Caco-2 (cell line): ENCODE data around the gene PRSS38. TPM values are rescaled to one million over a fixed set of nuclear protein-coding genes. Genes with fewer than 3 reads are reported as not detected.

ENCODE experiments used
- BruUV-seq: library from RNA; stranded (reverse); fragments of 400-500 nt; replicated peaks from 2 replicates; lab custom pipeline; 2021; lab: Mats Ljungman, UMichigan
- CTCF ChIA-PET: fragments of 300-600 bp; sonication (Branson Sonifier 250); formaldehyde crosslinking; loops from one replicate; lab custom pipeline; 2022; ENCODE audit warnings: antibody characterized with exemption; lab: Charles Lee
- POLR2A ChIA-PET: fragments of 300-600 bp; sonication (Branson Sonifier 250); formaldehyde crosslinking; loops from one replicate; lab custom pipeline; 2022; ENCODE audit warnings: antibody characterized with exemption; lab: Charles Lee
- DNase-seq, 2 experiments: peaks; one replicate each; pipeline versions ENCODE4 v3.0.0 to v3.0.0-alpha.2; 2020 to 2022
- H3K27me3 ChIP-seq: replicated peaks from 2 replicates; pipeline ENCODE4 v1.6.0; 2011; ENCODE audit warnings: low read length; ENCODE audit not compliant: control insufficient read depth, insufficient read depth
- H3K36me3 ChIP-seq: 2 replicates; pipeline ENCODE4 v1.5.1; 2011; ENCODE audit warnings: low read length; ENCODE audit not compliant: control insufficient read depth, insufficient read depth
- H3K4me1 ChIP-seq: fragments of 250-450 bp; sonication (Bioruptor Pico); 2 replicates; pipeline ENCODE4 v1.5.1; 2020; ENCODE audit warnings: mild to moderate bottlenecking
- H3K4me3 ChIP-seq: 2 replicates; pipeline ENCODE4 v1.5.1; 2011; ENCODE audit warnings: low read depth, mild to moderate bottlenecking, control low read depth, low read length
- H3K9me3 ChIP-seq: fragments of 250-450 bp; sonication (Bioruptor Pico); 2 replicates; pipeline ENCODE4 v1.5.1; 2020; ENCODE audit warnings: mild to moderate bottlenecking, moderate library complexity
- H3K27ac Mint-ChIP-seq: one replicate; pipeline ENCODE4 v1.8.0; 2022; ENCODE audit warnings: mixed read lengths; ENCODE audit not compliant: unreplicated experiment
- H3K27me3 Mint-ChIP-seq: one replicate; pipeline ENCODE4 v1.8.0; 2022; ENCODE audit warnings: mixed read lengths; ENCODE audit not compliant: insufficient read depth, unreplicated experiment
- H3K36me3 Mint-ChIP-seq: one replicate; pipeline ENCODE4 v1.8.0; 2022; ENCODE audit warnings: mild to moderate bottlenecking, mixed read lengths; ENCODE audit not compliant: insufficient read depth, unreplicated experiment
- H3K4me1 Mint-ChIP-seq: one replicate; pipeline ENCODE4 v1.8.0; 2022; ENCODE audit warnings: low read depth, mixed read lengths; ENCODE audit not compliant: unreplicated experiment
- H3K4me3 Mint-ChIP-seq: one replicate; pipeline ENCODE4 v1.8.0; 2022; ENCODE audit warnings: mild to moderate bottlenecking, moderate library complexity, mixed read lengths; ENCODE audit not compliant: unreplicated experiment
- H3K9me3 Mint-ChIP-seq: one replicate; pipeline ENCODE4 v1.8.0; 2022; ENCODE audit warnings: mixed read lengths; ENCODE audit not compliant: unreplicated experiment
- intact Hi-C: fragments of 100-400 bp; cut with micrococcal nuclease; formaldehyde crosslinking; loops from one replicate; pipeline ENCODE4 v1.10.0; 2022; ENCODE audit not compliant: unreplicated experiment
- total RNA-seq: library from RNA; stranded (reverse); gene quantifications from 2 replicates; pipeline ENCODE4 v1.2.3, GENCODE V29; 2022
- TF ChIP-seq, protein P1 (sequence below), 2 experiments: fragments of 200-600 bp in 1 of 2; IDR thresholded peaks; 1 replicate in 1 of 2; 2 replicates in 1 of 2; pipeline versions ENCODE4 v1.5.1 to v1.8.0; 2011 to 2022; ENCODE audit warnings: antibody characterized with exemption in 1 of 2, control low read depth in 1 of 2, inconsistent platforms in 1 of 2, low read depth in 1 of 2, low read length in 1 of 2, mild to moderate bottlenecking in 1 of 2, moderate library complexity in 1 of 2; ENCODE audit not compliant: insufficient read depth in 1 of 2, severe bottlenecking in 1 of 2, unreplicated experiment in 1 of 2

The PRSS38 gene
- total RNA-seq, 1 experiment from 2014 or later: not detected

DNA sequence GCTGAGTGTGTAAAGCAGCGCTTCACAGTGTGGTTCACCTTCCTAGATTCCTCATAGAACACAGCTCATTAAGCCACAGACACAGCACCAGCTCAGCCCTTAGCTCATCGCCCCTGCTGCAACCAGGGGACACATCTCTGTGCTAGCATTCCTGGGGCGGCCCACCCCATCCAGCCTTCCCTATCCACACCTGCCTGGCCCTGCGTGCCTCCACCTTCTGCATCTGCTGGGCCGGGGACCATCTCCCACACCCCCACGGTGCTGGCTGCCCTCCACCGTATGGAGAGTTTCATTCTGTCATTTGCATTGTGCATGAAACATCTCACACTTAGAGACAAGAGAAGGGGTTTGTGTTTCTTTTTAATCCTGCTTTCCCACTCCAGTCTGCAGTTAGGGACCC is 35.8 kb upstream of the PRSS38 start:
- H3K4me1 ChIP-seq: no peaks in the 10 kb centered on the region
- Mint-ChIP-seq H3K4me1 (no peaks in the 10 kb centered on the region), H3K9me3 (no peaks in the 10 kb centered on the region), H3K27me3 (no peaks in the 10 kb centered on the region), H3K4me3 (no peak overlapping the region), H3K36me3 (peaks cover 5% of the 10 kb centered on the region), H3K27ac (no peak overlapping the region)
- CTCF ChIA-PET: no interaction called here
- no peaks in the 10 kb centered on the region for H3K9me3 ChIP-seq
- no peaks in the 10 kb centered on the region for H3K36me3 ChIP-seq
- H3K4me3 ChIP-seq: no peak overlapping the region
- no peaks in the 10 kb centered on the region for H3K27me3 ChIP-seq
- BruUV-seq: no TSS peak
- POLR2A ChIA-PET: no interaction called here
- TF ChIP-seq, protein P1, sequence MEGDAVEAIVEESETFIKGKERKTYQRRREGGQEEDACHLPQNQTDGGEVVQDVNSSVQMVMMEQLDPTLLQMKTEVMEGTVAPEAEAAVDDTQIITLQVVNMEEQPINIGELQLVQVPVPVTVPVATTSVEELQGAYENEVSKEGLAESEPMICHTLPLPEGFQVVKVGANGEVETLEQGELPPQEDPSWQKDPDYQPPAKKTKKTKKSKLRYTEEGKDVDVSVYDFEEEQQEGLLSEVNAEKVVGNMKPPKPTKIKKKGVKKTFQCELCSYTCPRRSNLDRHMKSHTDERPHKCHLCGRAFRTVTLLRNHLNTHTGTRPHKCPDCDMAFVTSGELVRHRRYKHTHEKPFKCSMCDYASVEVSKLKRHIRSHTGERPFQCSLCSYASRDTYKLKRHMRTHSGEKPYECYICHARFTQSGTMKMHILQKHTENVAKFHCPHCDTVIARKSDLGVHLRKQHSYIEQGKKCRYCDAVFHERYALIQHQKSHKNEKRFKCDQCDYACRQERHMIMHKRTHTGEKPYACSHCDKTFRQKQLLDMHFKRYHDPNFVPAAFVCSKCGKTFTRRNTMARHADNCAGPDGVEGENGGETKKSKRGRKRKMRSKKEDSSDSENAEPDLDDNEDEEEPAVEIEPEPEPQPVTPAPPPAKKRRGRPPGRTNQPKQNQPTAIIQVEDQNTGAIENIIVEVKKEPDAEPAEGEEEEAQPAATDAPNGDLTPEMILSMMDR (IDR thresholded peaks at IDR 0.05; ENCODE audit: insufficient read depth in 1 of 2, low read depth in 1 of 2, low read length in 1 of 2, severe bottlenecking in 1 of 2, unreplicated experiment in 1 of 2): no peak
- DNase-seq: peak in 1 of 2 experiments; percentile 11
- intact Hi-C loops: no loop called here

DNA sequence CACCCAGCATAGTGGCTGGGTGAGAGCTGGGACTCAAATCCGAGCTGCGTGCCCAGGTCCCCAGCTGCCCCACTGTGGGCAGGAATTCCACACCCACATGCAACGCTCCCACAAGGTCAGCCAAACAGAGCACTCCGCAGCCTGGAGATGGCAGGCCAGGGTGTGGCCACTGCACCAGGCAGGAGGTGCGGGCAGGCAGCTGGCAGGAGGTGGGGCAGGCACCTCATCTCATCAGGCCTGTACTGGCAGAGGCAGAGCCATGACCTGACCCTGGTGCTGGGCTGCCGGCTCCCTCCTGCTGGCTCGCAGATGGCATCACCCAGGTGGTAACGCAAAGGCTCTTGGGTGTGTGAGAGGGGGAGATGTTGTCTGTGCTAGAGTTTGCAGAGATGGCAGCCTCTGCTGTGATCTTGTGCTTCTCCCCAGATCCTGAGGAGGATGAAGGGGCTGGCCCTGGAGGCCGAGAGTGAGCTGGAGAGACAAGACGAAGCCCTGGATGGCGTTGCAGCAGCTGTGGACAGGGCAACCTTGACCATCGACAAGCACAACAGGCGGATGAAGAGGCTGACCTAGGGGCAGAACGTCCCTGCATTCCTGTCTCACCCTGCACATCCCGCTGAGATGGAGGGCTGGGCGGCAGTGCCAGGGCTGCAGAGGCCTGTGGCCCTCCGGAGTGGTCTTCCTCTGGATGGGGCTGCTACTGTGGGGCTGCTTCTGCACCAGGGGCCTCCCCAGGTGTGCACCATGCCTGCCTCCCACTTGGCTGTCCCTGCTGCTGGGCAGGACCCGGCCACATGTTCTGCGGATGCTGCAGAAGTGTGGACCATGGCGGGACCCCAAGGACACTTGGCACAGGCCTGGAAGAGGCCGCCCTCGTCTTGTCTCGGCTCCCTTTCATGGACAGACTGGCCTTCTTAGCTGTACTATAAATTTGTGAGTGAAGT is 35.1 kb upstream of the PRSS38 start:
- Mint-ChIP-seq H3K27me3 (no peaks in the 10 kb centered on the region), H3K4me3 (no peak overlapping the region), H3K4me1 (no peaks in the 10 kb centered on the region), H3K9me3 (no peaks in the 10 kb centered on the region), H3K27ac (no peak overlapping the region), H3K36me3 (peaks cover 5% of the 10 kb centered on the region)
- CTCF ChIA-PET: no interaction called here
- Histone ChIP-seq H3K4me3 (no peak overlapping the region), H3K4me1 (no peaks in the 10 kb centered on the region), H3K27me3 (no peaks in the 10 kb centered on the region), H3K9me3 (no peaks in the 10 kb centered on the region), H3K36me3 (no peaks in the 10 kb centered on the region)
- no TSS peak for BruUV-seq
- peak in 1 of 2 experiments; percentile 32 for DNase-seq
- TF ChIP-seq, protein P1 (IDR thresholded peaks at IDR 0.05; ENCODE audit: insufficient read depth in 1 of 2, low read depth in 1 of 2, low read length in 1 of 2, severe bottlenecking in 1 of 2, unreplicated experiment in 1 of 2): no peak
- intact Hi-C loops: no loop called here
- POLR2A ChIA-PET: no interaction called here

DNA sequence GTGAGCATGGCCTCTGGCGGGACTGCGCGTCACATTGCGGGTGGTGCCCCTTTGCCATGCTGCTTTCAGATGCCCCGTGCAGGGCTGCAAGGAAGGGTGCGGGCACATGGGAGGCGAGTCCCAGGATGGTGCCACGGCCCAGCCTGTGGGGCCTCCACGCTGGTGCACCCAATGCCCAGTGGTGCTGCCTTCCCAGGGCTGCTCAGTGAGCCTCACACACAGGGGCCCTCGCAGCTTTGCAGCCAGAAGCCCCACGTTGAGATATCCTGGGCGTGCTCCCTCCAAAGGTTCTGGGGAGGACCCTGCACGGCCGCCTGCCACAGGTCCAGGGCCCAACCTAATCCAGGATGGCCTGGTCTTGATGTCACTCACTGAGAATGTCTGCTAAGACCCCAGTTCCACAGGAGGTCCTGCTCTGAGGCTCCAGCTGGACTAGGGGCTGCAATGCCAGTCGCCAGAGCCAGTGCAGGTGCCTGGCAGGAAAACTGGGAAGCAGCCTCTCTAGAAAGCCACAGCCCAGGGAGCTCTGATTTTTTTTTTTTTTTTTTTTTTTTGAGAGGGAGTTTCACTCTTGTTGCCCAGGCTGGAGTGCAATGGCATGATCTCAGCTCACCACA is 34.1 kb upstream of the PRSS38 start:
- ChIA-PET CTCF (no interaction called here), POLR2A (no interaction called here)
- no peaks in the 10 kb centered on the region for H3K36me3 ChIP-seq
- Mint-ChIP-seq H3K27ac (no peak overlapping the region), H3K36me3 (peaks cover 5% of the 10 kb centered on the region), H3K4me1 (no peaks in the 10 kb centered on the region), H3K27me3 (peaks cover 3% of the 10 kb centered on the region), H3K9me3 (no peaks in the 10 kb centered on the region), H3K4me3 (no peak overlapping the region)
- no peaks in the 10 kb centered on the region for H3K9me3 ChIP-seq
- H3K4me3 ChIP-seq: no peak overlapping the region
- no TSS peak for BruUV-seq
- intact Hi-C loops: no loop called here
- peak in 1 of 2 experiments; percentile 12 for DNase-seq
- H3K27me3 ChIP-seq: no peaks in the 10 kb centered on the region
- TF ChIP-seq, protein P1 (IDR thresholded peaks at IDR 0.05; ENCODE audit: insufficient read depth in 1 of 2, low read depth in 1 of 2, low read length in 1 of 2, severe bottlenecking in 1 of 2, unreplicated experiment in 1 of 2): no peak
- no peaks in the 10 kb centered on the region for H3K4me1 ChIP-seq
